MCF 10A (cell line): ENCODE measurements around the gene RNF212. TPM values are rescaled to one million over a fixed set of nuclear protein-coding genes. Genes with fewer than 3 reads are reported as not detected.
"Not testable (repeated sequence)": the region's sequence is repeated elsewhere in the genome, so short reads cannot be mapped to it uniquely, and the experiment has no call there.

Source experiments
- BruUV-seq: library from RNA; stranded (reverse); fragments of 400-500 nt; replicated peaks from 2 replicates; lab custom pipeline; 2021; lab: Mats Ljungman, UMichigan
- CTCF ChIA-PET: fragments of 300-600 bp; sonication (Branson Sonifier 250); formaldehyde crosslinking; extraction: SDS; loops from one replicate; lab custom pipeline; 2021; ENCODE audit warnings: antibody characterized with exemption, inconsistent platforms; lab: Yijun Ruan, JAX
- POLR2A ChIA-PET: fragments of 300-600, 350-650 bp; sonication (Branson Sonifier 250); formaldehyde crosslinking; extraction: SDS; loops from one replicate; lab custom pipeline; 2020; ENCODE audit warnings: antibody characterized with exemption, inconsistent platforms; lab: Yijun Ruan, JAX
- DNase-seq: peaks from one replicate; pipeline ENCODE4 v3.0.0-alpha.2; 2018; ENCODE audit not compliant: unreplicated experiment
- H3K27ac Mint-ChIP-seq: one replicate; pipeline ENCODE4 v1.8.0; 2022; ENCODE audit warnings: mild to moderate bottlenecking, low read depth, mixed read lengths; ENCODE audit not compliant: unreplicated experiment
- H3K27me3 Mint-ChIP-seq: one replicate; pipeline ENCODE4 v1.8.0; 2022; ENCODE audit warnings: mixed read lengths; ENCODE audit not compliant: insufficient read depth, unreplicated experiment
- H3K36me3 Mint-ChIP-seq: one replicate; pipeline ENCODE4 v1.8.0; 2022; ENCODE audit warnings: mild to moderate bottlenecking, moderate library complexity, mixed read lengths; ENCODE audit not compliant: insufficient read depth, unreplicated experiment
- H3K4me1 Mint-ChIP-seq: one replicate; pipeline ENCODE4 v1.8.0; 2022; ENCODE audit warnings: mixed read lengths; ENCODE audit not compliant: insufficient read depth, unreplicated experiment
- H3K4me3 Mint-ChIP-seq: one replicate; pipeline ENCODE4 v1.8.0; 2022; ENCODE audit warnings: mild to moderate bottlenecking, moderate library complexity, mixed read lengths; ENCODE audit not compliant: unreplicated experiment
- H3K9me3 Mint-ChIP-seq: one replicate; pipeline ENCODE4 v1.8.0; 2022; ENCODE audit warnings: mixed read lengths; ENCODE audit not compliant: unreplicated experiment
- intact Hi-C: fragments of 100-400 bp; cut with micrococcal nuclease; formaldehyde crosslinking; loops from 2 replicates; pipeline ENCODE4 v1.14.1; 2022
- total RNA-seq: library from RNA; stranded (reverse); gene quantifications from 2 replicates; pipeline ENCODE4 v1.2.3, GENCODE V29; 2022
- TF ChIP-seq, protein P1 (sequence below): fragments of 200-600 bp; IDR thresholded peaks from one replicate; pipeline ENCODE4 v1.8.0; 2022; ENCODE audit warnings: antibody characterized with exemption, mild to moderate bottlenecking; ENCODE audit not compliant: unreplicated experiment

Gene RNF212
- total RNA-seq, 1 experiment from 2014 or later, result not detected

- TF ChIP-seq, protein P1, sequence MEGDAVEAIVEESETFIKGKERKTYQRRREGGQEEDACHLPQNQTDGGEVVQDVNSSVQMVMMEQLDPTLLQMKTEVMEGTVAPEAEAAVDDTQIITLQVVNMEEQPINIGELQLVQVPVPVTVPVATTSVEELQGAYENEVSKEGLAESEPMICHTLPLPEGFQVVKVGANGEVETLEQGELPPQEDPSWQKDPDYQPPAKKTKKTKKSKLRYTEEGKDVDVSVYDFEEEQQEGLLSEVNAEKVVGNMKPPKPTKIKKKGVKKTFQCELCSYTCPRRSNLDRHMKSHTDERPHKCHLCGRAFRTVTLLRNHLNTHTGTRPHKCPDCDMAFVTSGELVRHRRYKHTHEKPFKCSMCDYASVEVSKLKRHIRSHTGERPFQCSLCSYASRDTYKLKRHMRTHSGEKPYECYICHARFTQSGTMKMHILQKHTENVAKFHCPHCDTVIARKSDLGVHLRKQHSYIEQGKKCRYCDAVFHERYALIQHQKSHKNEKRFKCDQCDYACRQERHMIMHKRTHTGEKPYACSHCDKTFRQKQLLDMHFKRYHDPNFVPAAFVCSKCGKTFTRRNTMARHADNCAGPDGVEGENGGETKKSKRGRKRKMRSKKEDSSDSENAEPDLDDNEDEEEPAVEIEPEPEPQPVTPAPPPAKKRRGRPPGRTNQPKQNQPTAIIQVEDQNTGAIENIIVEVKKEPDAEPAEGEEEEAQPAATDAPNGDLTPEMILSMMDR, result no peak
- H3K4me1 Mint-ChIP-seq, result peaks cover 7% of the 10 kb centered on the region
- CTCF ChIA-PET, result interaction anchor here (0.6 kb wide), 1 partner anchor 1120 kb away, joined by 3 read pairs; no protein-coding TSS in a partner anchor
- H3K27ac Mint-ChIP-seq, result peak overlapping the region; percentile 63
- BruUV-seq, result no TSS peak
- intact Hi-C loops, result no loop called here
- peaks cover 12% of the 10 kb centered on the region for H3K27me3 Mint-ChIP-seq
- DNase-seq, result no peak
- POLR2A ChIA-PET, result interaction anchor here (0.6 kb wide), 1 partner anchor 14 kb away, joined by 3 read pairs; no protein-coding TSS in a partner anchor
- no peaks in the 10 kb centered on the region for H3K9me3 Mint-ChIP-seq
- no peaks in the 10 kb centered on the region for H3K36me3 Mint-ChIP-seq
- no peak overlapping the region for H3K4me3 Mint-ChIP-seq
Observed at GRCh38 chr4:1047106-1047975, 66.0 kb downstream of the RNF212 start.

DNA sequence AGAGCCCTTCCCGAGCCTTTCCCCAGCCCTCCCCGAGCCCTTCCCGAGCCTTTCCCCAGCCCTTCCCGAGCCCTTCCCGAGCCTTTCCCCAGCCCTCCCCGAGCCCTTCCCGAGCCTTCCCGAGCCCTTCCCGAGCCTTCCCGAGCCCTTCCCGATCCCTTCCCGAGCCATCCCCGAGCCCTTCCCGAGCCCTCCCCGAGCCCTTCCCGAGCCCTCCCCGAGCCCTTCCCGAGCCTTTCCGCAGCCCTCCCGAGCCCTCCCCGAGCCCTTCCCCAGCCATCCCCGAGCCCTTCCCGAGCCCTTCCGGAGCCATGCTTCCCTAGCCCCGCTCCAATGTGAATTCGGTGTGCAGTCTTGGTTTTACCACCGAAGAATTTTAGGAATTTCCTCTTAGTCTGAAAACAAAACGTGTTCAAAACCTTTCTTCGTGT lies 66.8 kb downstream of the RNF212 start:
- BruUV-seq, intact Hi-C loops, H3K36me3 Mint-ChIP-seq, POLR2A ChIA-PET, H3K9me3 Mint-ChIP-seq, H3K27me3 Mint-ChIP-seq, H3K4me3 Mint-ChIP-seq: not testable (repeated sequence)
- CTCF ChIA-PET, result interaction anchor here (0.6 kb wide), 1 partner anchor 1120 kb away, joined by 3 read pairs; no protein-coding TSS in a partner anchor
- Mint-ChIP-seq H3K4me1 (peaks cover 11% of the 10 kb centered on the region), H3K27ac (peak overlapping the region; percentile 63)
- DNase-seq, result peak; percentile 75

DNA sequence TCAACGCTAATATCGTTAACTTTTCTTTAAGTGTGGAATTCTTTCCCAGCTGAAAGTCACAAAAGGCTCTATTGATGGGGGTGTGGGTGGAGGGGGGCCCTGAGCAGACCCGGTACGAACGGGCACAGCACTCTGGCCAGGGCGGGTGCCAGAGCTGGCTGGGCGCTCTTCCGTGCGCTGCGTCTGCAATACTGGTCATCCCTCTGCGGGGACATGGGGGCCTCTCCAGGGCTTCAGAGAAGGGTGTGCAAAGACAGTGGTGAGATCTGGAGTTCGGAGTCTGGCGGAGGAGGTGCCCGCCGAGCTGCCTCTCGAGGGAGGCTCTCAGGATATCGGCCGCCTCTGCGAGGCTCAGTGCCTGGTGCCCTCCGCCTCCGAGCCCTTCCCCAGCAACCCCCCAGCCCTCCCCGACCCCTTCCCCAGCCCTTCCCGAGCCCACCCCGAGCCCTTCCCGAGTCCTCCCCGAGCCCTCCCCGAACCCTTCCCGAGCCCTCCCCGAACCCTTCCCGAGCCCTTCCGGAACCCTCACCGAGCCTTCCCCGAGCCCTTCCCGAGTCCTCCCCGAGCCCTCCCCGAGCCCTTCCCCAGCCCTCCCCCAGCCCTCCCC lies 67.7 kb downstream of the RNF212 start:
- no peaks in the 10 kb centered on the region for H3K9me3 Mint-ChIP-seq
- ChIA-PET CTCF (no interaction called here), POLR2A (no interaction called here)
- TF ChIP-seq, protein P1, result no peak
- no peaks in the 10 kb centered on the region for H3K36me3 Mint-ChIP-seq
- H3K4me3 Mint-ChIP-seq, result no peak overlapping the region
- DNase-seq, result no peak
- intact Hi-C loops, result no loop called here
- H3K27me3 Mint-ChIP-seq, result no peaks in the 10 kb centered on the region
- peaks cover 13% of the 10 kb centered on the region for H3K4me1 Mint-ChIP-seq
- no peak overlapping the region for H3K27ac Mint-ChIP-seq
- no TSS peak for BruUV-seq

- Mint-ChIP-seq H3K36me3 (peaks cover 3% of the 10 kb centered on the region), H3K9me3 (no peaks in the 10 kb centered on the region), H3K4me3 (no peak overlapping the region), H3K27me3 (no peaks in the 10 kb centered on the region), H3K27ac (no peak overlapping the region), H3K4me1 (peaks cover 16% of the 10 kb centered on the region)
- DNase-seq, result no peak
- CTCF ChIA-PET, result no interaction called here
- intact Hi-C loops, result no loop called here
- no TSS peak for BruUV-seq
- TF ChIP-seq, protein P1, result no peak
- POLR2A ChIA-PET, result no interaction called here
Observed at GRCh38 chr4:1045193-1045594, 68.2 kb downstream of the RNF212 start.
